COLO668 (cell line): ENCODE results near the gene ZSCAN23.
"Not testable (repeated sequence)": the region's sequence is repeated elsewhere in the genome, so short reads cannot be mapped to it uniquely, and the experiment has no call there.

ENCODE experiments used
- DNase-seq: peaks from one replicate; lab custom pipeline; 2025; ENCODE audit not compliant: unreplicated experiment; lab: John Stamatoyannopoulos, UW

ZSCAN23 gene

DNA sequence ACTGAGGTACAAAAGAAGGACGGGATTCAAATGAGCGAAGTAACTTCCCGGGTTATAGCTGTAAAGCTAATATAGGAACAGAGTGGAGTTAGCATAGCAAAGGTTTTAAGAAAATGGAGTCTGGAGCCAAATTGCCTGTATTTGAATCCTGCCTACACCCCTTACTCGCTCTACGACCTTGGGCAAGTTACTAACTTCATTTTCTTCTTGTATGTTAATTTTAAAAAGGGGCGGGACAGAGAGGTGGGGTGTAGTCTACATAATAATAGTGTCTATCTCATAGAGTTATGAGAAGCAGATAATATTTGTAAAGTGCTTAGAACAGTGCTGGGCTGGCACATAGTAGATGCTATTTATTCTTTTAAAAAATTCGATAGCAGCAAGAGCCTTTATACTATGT, 705 bp downstream of the ZSCAN23 start:
- DNase-seq = no peak

GRCh38 chr6:28436404-28436803, 6.9 kb downstream of the ZSCAN23 start:
- DNase-seq = no peak

DNA sequence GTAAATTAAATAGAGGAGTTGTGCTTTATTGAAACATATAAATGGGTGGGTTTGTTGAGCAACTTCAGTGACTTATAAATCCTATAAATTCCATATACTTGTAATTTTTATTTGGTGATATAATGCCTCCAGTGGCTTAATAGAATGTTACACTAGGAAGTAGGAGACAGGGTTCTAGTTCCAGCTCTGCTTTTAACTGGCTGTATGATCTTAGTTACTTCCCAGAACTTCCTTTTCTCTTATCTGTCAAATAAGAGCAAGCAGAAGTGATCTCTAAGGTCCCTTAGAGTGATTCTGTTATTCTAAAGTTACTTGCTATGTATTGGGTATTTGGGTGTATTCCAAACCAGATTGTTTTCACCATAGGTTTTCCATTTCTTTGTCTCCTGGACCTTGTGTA, 10.2 kb downstream of the ZSCAN23 start:
- no peak for DNase-seq

GRCh38 chr6:28429781-28430180, 13.5 kb downstream of the ZSCAN23 start:
- no peak for DNase-seq

GRCh38 chr6:28425944-28426541, 17.2 kb downstream of the ZSCAN23 start:
- DNase-seq = no peak

DNA sequence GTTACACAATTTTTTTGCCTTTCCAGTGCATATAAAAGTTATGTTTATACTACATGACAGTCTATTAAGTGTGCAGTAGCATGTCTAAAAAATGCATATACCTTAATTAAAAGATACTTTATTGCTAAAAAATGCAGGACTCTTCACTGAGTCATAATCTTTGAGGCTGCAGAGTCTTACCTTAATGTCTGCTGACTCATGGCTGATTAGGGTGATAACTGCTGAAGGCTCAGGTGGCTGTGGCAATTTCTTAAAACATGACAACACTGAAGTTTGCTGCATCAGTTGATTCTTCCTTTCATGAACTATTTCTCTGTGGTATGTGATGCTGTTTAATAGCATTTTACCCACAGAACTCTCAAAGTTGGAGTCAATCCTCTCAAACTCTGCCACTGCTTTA, 19.1 kb downstream of the ZSCAN23 start:
- DNase-seq = no peak

GRCh38 chr6:28423546-28423945, 19.7 kb downstream of the ZSCAN23 start:
- DNase-seq = no peak

DNA sequence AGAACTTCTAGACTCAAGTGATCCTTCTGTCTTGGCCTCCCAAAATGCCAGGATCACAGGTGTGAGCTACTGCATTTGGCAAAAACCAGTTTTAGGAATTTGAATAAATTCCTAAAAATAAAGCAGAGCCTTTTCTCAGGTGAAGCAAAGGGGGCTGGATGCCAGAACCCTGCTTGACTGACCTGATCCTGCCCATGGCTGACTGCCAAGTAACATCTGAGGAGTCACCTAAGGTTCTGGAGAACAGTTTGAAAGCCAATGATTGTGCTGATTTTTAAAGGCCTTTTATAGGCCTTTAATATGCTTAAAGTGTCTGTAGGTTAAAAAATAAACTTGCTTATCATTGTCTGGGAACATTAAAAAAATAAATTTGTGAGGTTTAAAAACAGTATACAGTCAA, 29.6 kb downstream of the ZSCAN23 start:
- no peak for DNase-seq

- DNase-seq = no peak
These were observed 32.5 kb downstream of the ZSCAN23 start for GRCh38 chr6:28410767-28411166.

DNA sequence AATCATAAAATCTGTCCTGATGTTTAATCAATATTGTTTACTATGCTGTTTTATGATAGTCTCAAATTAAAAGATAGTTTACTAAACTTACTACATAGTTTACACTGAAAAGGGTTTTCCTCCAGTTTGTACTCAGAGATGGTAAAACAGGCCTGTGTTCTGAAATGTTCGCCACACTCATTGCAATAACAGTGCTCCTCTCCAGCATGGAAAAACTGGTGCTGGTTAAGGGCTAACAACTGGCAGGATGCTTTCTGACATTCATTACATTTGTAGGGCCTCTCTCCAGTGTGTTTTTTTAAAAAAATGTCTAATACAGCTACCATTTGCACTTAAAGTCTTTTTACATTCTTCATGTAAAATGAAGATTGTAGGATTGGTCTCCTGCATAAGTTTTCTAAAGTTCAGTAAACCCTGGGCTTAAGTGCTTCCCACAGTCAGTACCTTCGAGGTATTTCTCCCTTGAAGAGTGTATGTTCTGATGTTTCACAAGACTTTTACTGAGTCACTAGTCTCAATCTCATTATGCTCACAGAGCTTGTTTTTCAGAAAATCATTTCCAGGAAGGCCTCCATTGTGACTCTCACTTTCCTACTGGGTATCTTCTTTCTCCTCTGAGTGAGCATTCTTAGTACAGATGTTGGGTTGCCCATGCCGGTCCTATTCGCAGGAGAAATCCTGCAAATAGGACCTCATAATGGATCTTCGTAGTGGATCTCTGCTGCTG, 35.1 kb downstream of the ZSCAN23 start:
- DNase-seq = no peak

GRCh38 chr6:28407401-28407800, 35.9 kb downstream of the ZSCAN23 start:
- DNase-seq = no peak

DNA sequence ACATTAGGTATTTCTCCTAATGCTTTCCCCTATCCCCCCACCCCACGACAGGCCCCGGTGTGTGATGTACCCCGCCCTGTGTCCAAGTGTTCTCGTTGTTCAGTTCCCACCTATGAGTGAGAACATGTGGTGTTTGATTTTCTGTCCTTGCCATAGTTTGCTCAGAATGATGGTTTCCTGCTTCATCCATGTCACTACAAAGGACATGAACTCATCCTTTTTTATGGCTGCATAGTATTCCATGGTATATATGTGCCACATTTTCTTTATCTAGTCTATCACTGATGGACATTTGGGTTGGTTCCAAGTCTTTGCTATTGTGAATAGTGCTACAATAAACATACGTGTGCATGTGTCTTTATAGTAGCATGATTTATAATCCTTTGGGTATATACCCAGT, 39.4 kb downstream of the ZSCAN23 start:
- DNase-seq = not testable (repeated sequence)

GRCh38 chr6:28402197-28402596, 41.1 kb downstream of the ZSCAN23 start:
- DNase-seq = no peak

- no peak for DNase-seq
These were observed 42.1 kb downstream of the ZSCAN23 start for GRCh38 chr6:28401172-28401571.

GRCh38 chr6:28400122-28400451, 43.2 kb downstream of the ZSCAN23 start:
- no peak for DNase-seq

GRCh38 chr6:28399350-28400121, 43.8 kb downstream of the ZSCAN23 start, which contains the start of gene ZSCAN12:
Gene ZSCAN12 (minus strand): TSS chr6:28399747. CDS start chr6:28398405, 1,342 bp downstream.
- DNase-seq = peak; percentile 78

DNA sequence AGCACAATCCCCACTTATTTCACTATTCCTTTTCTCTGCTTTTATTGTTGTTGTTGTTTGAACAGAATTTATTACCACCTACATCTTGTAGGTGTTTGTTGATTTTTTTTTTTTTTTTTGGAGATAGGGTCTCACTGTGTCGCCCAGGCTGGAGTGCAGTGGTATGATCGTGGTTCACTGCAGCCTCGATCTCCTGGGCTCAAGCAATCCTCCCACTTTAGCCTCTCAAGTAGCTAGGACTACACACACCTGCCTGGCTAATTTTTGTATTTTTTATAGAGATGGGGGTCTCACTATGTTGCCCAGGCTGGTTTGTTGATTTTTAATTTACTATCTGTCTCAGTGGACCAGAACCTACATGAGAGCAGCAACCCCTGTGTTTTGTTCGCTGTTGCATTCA, 47.4 kb downstream of the ZSCAN23 start:
- no peak for DNase-seq

DNA sequence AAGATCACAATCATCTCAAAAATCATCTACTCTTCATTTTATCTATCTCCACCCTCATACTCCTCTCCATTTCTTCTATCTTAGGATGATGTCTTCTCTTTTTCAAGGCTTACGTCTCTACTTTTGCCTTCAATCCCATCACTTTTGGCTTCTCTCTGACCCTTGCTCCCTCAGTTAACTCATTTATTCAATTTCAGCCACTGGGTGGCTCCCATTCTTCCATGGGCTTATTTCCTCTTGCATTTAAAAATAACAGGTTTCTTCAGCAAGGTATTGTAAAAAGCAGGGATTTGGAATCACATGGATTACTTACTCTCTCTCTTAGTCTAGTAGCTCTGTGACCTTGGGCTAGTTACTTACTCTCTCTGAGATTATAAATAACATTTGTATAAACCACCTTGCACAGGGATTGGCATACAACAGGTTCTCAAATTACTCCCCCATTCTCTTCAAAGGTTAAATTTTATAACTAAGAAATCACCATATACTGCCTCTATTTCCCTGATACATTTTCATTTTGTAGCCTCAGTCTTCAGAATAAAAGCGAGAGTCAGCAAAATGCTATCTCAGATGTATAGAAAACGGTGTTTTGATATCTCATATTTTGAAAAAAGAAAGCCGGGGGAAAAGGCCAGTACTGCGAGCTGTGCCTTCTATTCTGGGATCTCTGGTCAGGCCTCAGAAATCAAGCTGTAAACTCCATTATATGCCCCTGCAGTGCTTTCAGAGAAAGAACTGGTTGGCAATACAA, 49.2 kb downstream of the ZSCAN23 start:
- DNase-seq = no peak

GRCh38 chr6:28390688-28391087, 52.6 kb downstream of the ZSCAN23 start:
- no peak for DNase-seq

GRCh38 chr6:28384143-28384533, 59.2 kb downstream of the ZSCAN23 start:
- no peak for DNase-seq
